Measurements from ENCODE around the gene NPFFR1.

NPFFR1 gene, protein sequence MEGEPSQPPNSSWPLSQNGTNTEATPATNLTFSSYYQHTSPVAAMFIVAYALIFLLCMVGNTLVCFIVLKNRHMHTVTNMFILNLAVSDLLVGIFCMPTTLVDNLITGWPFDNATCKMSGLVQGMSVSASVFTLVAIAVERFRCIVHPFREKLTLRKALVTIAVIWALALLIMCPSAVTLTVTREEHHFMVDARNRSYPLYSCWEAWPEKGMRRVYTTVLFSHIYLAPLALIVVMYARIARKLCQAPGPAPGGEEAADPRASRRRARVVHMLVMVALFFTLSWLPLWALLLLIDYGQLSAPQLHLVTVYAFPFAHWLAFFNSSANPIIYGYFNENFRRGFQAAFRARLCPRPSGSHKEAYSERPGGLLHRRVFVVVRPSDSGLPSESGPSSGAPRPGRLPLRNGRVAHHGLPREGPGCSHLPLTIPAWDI

DNA sequence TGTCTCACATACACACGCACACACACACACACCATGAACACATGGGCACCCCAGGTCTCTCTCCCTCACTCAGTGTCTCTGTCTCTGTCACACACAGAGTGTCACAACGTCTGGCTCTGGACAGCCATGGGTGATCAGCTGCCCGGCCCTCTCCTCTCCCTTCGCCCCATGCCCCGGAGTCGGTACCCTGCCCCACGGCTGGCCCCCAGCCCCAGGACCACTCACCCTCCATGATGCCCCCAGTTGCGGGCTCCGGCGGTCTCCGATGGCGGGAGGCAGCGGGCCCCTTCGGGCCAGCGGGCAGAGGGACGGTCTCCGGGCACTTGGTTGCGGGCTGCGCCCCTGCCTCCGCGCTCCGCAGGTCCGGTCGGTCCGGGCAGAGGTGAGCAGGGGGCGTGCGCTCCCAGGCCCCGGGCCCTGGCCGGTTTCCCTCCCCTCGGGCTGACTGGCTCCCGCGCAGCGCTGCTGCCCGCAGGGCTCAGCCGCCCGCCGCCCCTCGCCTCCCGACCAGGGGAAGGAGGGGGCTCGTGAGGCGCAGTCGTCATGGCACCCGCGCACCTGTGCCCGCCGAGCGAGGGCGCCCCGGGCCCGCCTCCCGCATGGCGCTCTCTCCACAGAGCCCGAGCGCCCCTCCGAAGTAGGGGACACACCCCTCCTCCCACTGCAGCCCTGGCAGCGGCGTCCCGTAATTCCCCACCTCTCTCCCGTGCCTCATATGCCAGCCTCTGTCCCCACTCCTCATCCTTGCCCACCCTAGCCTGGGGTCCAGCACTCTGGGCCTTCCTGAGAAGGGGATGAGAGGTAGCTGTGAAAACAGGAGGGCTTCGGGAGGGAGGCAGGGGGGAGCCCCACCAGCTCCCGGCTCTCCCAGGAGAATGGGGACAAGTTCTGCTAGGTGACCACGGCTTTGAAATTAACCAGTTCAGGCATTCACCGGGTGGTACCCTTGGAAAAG, at the start of gene NPFFR1:
Gene NPFFR1, minus strand, starts transcription at position 560 of the 955 bp plus-strand sequence. Its CDS starts 328 bp downstream, at position 232.
- DNase-seq = no peak

DNA sequence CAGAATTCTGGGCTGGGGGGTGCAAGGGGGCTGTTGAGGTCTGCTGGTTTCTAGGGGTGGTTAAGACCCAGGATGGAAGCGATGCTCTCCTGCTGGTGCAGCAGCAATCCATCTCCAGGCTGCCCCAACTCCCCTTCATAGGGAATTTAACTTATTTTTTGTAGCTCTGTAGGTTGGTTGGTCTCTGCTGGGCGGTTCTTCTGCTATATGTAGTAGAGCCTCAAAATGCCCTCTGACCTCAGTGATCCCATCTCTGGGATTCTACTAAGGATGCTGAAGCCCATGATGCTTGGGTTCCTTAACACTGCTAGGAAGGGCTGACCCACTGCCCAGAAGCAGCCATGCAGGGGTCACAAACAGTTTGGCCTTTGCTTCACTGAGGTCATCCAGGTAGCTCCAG, 49.5 kb upstream of the NPFFR1 start:
- no peak for DNase-seq

DNA sequence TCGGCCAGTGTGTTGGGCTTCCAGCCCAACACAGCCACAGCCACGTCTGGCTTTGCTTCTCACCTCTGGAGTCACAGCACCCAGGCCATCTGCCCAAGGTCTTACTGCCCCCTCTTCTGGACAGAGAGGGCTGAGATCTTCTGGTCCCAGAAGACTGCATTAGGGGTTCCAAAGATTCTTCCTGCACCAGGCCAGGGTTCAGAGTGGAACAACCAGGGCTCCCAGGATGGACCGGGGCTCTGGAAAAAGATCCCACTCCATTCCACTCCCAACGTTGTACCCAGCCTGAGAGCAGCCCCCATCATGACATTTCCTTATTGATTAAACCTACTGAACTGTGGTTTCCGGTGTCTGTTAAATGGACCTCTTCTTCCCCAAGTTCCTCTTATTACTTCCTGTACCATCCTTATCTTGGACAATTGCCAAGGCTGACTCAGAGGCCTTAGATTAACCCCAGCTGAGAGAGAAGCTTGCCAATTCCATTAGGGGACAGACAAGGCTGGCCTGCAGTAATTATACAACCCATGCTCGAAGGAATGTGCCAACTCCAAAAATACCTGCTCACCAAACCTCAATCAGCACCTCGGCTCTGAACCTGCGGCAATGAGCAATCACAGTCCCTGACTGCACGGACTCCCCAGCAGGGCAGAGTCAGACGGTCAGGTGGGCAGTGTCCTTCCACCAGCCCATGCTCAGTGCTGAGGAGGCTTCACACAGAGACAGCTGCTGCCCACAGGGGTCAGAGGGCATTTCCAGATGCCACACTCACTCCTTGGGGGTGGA, 47.9 kb upstream of the NPFFR1 start:
- peak; percentile 95 for DNase-seq

DNA sequence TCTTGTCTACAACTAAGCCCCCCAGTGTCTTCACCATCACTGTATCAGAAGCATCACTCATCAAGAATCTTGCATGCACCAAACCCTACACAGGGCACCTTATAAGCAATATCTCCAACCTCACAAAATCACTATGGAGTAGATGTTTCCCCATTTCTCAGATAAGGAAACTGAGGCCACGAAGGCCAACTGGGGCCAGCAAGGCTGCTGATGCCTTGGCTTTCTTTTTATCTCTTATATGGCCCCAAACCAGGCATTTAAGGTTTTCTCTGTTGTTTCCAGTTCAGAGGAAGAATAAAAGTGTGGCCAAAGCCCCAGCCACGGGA, 47.3 kb upstream of the NPFFR1 start:
- DNase-seq = no peak

DNA sequence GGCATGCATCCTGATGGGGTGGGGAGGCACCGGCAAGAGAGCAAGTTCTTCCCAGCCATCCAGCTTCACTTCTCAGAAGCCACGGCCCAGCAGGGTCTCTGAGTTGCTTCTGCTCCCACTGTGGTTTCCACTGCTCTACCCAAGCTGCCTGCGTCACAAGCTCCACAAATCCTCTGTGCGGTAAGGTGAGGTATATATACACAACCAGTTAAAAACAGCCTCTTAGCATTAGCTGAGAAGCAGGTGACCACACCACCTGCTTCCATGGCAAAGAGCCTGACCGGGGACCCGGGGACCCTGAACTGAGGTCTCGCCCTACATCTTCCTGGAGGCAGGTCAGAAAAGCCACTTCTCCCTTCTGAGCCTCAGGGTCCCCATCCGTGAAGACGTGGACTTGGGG, 46.9 kb upstream of the NPFFR1 start:
- no peak for DNase-seq

DNA sequence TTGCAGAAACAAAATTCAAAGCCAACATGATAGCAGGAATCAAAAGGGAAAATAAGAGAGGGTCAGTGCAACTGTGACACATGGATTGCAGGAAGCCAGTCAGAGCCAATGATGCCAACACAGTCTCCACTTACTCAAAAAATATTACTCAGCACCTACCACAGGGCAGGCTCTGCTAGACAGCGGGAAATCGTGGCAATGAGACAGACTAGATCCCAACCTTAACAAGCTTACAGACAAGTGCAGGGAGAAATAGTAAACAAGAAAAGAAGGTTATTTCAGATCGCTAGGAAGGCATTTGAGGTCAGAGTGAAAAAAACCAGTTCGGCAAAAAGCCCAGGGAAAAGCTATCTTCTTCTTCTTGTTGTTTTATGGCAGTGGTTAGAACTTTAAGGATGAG, 45.2 kb upstream of the NPFFR1 start:
- DNase-seq = no peak

DNA sequence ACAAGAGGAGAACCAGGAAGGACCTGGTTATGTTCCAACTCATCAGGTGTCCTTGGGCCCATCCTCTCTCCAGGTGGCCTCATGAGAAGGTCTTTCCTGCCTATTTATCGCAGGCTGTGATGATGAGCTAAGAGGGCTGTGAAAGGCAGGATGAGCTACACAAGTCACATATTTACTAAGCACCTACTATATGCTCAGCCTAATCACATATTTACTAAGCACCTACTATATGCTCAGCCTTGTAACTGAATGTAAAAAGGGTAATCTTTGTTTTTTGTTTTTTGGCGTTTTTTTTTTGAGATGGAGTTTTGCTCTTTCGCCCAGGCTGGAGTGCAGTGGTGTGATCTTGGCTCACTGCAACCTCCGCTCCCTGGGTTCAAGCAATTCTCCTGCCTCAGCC, 44.2 kb upstream of the NPFFR1 start:
- peak; percentile 51 for DNase-seq

DNA sequence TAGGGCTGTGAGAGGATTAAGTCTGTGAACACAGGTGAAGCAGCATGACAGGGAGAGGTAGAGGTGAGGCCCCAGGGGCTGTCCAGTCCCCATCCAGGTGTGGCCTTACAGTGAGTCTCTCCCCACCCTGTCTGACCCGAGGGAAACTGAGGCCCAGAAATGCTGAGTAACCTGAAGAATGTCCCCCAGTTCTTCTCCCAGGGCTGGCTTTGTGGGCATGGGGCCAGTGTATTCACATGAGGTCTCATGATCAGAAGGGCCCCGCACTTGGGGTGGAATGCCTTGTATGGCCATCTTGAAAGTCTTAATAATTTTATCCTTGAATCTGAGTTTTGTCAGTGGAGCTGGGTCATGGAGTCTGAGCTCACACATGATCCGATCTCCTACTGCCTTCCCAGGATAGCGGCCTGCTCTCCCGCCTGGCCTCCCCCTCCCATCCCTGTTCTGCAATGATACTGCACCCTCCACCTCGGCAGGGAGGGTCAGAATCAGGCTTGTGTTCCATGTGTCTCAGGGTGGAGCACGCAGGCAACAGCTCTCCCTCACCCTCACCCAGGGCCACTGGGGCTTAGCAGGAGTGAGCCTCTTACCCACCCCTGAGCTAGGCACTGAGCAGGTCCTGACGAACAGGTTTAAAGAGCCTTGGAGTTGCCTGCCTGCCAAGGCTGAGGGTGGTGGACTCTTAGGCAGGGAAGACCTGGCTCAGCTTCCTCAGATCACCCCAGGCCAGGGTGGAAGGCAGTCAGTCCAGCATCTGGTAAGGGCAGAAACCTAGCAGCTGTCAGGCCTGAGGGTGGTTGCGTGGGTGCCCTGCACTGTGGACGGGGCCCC, 41.4 kb upstream of the NPFFR1 start:
- peak; percentile 30 for DNase-seq

DNA sequence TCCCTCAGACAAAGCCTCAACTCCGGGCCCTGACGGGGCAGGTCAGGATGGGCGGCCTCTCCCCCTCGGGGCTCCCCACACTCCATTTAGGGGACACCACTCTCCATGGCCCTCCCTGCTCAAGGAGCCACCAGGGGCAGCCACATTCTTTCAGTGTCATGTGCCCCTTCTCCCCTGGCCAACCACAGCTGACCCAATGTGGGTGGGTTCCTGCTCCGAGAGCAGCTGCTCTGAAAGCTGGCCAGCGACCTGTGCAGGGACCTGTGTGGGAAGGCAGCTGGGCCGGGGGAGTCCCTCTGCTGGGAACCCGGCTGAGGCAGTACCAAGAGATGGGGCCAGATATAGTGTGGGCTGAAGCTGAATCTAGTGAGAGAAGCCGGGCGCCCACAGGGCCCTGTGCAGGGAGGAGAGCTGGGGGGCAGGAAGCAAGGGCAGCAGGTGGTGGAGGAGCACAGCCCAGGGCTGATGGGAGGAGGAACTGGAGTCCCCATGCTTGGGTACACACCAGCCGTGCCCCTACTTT, 40.6 kb upstream of the NPFFR1 start:
- peak; percentile 43 for DNase-seq

DNA sequence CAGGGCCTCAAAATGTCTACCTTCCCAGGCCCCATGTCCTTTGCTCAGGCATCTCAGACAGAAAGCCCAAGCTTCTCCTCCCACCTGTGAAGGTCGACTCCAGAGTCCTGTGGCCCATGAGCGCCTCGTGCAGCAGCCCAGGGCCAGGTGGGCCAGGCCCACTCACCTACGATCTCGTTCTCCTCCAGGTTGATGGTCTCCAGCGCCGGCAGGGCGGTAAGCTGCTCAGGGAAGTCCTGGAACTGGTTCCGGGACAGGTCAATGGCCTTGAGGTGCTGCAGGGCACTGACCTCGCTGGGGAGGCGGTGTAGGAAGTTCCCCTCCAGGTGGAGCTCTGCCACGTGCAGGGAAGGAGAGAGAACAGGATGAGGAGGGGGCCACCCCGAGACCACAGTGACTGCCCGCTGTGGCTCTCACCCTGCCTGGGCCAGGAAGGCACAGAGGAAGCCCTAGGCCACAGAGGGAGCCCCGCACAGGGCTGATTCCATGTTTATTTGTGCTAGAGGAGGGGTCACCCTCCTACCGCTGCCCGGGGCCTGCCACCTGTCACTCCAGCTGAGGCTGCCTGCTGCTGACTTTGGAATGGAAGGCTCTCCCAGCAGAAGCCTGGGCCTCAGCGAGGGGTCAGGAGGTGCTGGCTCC, 40.0 kb upstream of the NPFFR1 start:
- peak; percentile 54 for DNase-seq

DNA sequence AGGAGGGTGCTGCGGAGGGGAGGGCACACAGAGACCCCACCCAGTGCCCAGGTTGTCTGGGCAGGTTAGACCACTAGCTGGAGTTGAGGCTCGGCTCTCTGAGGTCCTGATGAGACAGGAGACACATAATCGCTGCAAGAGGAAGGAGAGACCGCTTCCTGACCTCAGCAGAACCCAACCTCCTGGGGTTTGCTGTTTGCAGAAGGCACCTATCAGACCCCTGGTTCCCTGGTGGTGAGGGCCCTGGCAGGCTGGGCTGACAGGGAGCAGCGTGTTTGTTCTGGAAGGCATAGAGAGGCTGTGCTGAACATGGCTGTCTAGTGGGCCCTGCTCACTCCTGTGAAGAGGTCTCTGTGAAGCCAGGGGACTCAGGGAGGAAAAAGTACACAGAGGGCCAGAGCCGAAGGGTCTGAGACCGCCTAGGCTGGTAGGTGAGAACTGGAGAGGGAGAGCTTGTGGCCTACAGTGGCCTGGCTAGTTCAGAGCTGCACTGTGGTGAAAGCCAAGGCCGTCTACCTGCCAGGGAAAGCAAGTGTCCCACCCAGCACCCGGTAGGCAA, 39.4 kb upstream of the NPFFR1 start:
- DNase-seq = no peak

DNA sequence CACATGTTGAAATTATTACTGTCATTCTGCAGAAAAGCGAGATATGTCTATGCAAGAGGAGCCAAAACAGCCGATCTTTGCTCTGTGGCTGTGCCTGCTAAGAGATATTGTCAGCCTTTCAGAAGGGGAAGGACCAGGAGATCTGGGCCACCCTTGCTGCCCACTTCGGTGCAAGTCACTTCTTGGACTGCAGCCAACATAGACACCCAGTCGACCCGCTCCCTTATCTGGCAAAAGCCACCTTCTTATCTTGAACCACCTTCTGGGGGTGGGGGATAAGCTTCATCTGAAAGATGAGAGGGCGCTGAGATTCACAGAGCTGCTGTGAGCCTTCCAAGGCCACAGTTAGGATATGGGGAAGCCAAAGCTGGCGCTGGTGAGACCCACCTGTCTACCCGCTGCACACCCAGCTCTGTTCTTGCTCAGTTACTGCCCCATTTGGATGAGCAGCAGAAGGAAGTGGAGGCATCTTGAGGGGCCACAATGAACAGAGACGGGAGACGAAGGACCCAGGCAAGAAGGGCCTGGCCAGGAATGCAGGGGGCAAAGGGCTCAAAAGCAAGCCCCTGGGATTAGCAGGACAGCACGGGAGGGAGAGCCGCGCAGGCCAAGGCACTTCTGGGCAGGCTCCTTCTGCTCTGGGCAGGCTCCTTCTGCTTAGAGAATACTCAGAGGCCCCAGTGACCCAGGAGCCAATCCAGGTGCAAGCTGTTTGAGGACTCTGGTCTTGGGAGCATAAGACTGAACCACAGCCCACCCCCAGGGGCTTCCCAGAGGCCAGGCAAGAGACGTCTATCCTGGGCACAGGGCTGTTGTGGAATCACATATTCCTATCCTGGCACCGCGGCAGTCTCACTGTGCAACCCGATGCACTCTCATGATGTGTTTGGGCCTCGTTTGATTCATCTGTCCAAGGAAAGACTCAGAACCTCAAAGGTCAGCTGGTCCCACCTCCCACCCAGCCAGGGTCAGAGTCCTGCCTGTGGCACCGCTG, 38.4 kb upstream of the NPFFR1 start:
- no peak for DNase-seq

DNA sequence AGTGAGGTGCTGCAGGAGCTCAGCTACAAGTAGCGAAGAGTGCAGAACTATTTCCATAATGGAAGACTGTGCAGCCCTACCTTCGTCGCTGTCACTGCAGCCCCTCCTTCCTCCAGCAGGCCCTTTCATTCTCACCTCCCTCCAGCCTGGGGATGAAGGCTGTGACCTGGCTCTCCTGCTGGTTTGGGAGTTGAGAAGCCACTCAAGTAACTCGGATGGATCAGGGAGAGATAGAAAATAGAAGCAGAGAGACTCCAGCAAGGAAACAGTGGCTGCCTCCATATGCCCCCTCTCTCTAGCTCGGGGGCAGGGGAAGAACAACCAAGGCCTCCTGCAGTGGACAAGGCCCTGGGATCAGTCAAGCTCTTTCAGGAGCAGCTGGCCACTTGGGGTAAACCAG, 37.4 kb upstream of the NPFFR1 start:
- DNase-seq = no peak

DNA sequence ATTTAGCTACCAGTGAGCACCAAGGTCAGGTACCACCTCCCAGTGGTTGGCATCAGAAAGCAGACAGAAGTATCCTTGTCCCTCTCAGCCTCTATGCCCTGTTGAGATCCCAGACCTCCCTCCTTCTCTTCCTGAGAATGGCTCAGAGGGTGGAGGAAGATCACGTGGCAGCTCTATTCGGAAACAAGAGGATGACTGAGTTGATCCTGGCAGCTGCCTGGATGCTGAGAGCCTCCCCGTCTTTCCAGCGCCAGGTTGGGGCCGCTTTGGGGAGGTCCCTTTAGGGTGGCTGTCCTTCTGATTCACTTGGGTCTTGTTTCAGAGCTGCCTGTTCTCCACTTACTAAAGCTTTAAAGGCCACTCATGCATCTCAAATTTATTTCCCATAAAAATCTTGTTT, 36.9 kb upstream of the NPFFR1 start:
- peak; percentile 76 for DNase-seq

DNA sequence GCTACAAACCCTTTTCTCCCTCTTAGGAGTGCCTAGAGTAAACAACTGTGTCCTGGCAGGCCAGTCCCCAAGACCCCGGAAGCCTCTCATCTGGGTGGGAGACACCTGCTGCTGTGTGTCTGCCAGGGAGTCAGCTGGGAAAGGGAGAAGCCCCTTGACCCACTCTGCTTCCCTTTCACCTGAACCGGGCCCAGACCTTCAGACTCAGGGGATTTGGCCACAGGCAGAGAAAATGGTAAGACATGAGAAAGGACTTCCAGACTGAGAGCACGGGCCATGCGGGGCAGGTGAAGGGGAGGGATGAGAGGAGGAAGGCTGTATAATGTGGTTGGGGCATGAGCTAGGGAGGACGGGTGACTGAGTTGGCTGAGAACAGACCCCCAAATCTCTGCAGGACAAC, 36.0 kb upstream of the NPFFR1 start:
- DNase-seq = peak; percentile 71

DNA sequence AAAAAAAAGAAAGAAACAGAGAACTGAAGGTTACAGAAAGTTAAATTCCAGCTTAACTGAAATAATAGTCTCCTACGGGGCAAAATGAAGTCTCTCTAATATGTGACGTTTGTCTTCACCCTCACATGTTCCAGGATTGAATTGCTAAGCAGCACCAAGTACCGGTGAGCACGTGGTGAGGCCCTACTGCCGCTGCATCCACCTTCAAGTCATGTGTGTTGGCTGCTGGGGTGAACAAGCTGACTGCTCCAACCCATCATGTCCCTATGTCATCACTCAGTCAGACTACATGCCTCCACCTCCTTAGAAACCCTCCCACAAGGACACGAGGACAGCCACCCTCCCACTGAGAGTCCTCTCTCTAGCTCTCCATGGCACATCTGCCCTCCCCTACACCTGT, 35.4 kb upstream of the NPFFR1 start:
- DNase-seq = peak; percentile 99

DNA sequence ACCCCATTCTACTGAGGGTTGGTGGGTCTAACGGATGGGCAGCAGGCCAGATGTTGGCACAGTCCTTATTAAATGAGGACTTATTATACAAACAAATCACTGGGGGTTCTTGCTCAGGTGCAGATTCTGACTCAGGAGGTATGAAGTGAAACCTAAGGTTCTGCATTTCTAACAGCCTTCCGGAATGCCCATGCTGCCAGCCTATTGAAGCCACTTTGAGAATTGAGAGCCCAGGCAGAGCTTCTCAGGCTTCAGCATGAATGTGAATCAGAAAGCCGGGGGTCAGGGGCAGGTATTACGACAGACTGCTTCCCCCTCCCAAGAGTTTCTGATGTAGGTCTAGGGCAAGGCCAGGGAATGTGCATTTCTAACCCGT, 34.1 kb upstream of the NPFFR1 start:
- no peak for DNase-seq

DNA sequence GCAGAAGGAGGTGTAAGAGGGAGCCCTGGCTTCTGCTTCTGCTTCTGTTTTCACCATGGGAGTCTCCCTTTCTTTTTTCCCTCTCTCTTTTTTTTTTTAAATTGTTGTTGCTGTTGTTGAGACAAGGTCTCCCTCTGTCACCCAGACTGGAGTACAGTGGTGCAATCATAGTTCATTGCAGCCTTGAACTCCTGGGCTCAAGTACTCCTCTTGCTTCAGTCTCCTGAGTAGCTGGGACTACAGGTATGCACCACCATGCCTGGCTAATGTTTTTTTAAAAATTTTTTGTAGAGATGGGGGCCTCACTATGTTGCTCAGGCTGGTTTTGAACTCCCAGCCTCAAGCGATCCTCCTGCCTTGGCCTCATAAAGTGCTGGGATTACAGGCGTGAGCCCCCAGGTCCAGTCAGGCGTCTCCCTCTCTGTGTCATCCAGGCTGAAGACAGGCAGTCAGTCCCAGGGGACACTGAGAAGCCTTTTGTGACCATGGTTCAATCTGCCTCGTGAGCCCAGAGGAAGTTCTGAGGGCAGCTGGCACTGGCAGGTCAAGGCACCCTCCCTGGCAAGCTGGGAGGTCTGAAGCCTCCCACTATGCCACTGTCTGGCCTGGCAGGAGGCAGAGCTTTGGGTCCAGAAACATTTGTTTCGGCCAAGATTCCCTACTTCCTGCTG, 33.6 kb upstream of the NPFFR1 start:
- DNase-seq = peak; percentile 17

DNA sequence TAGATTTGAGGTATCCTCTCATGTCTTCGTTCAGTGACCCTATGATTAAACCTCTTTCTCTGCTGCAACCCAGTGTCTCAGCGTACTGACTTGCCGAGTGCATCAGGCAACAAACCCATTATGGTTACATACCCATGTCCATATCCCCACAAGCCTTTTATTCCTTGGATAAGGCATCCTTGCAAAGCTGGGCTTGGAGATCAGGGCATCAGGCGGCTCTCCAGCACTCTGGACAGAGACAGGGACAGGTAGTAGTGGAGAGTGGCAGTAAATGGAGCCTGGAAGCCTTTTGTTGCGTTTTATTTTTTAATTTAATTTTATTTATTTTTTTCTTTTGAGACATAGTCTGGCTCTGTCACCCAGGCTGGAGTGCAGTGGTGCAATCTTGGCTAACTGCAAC, 32.0 kb upstream of the NPFFR1 start:
- peak; percentile 34 for DNase-seq

Data from DMS53 (cell line).